HepG2 (cell line): ENCODE data around the gene BRAT1.

ENCODE experiments used
- ATF1 ChIP-seq: IDR thresholded peaks from 2 replicates; pipeline ENCODE4 v1.6.1; 2016; ENCODE audit warnings: mild to moderate bottlenecking, control low read depth
- CEBPB ChIP-seq: IDR thresholded peaks from 2 replicates; pipeline ENCODE4 v1.6.1; 2011; ENCODE audit warnings: low read depth, low read length, improper control_type of control experiment, borderline replicate concordance
- FOSL1 ChIP-seq: sonication (generic); formaldehyde crosslinking; IDR thresholded peaks from 2 replicates; pipeline ENCODE4 v1.9.0; 2021; ENCODE audit warnings: missing genetic modification reagents, borderline replicate concordance
- GABPA ChIP-seq, 2 experiments: IDR thresholded peaks; 2 replicates each; pipeline ENCODE4 v1.6.1; 2011 to 2016; ENCODE audit warnings: low read depth in 2 of 2, low read length in 1 of 2, missing biosample characterization in 1 of 2, missing genetic modification characterization in 1 of 2
- NFKB2 ChIP-seq: sonication (generic); formaldehyde crosslinking; IDR thresholded peaks from 2 replicates; pipeline ENCODE4 v1.4.0; 2020; ENCODE audit warnings: missing genetic modification reagents, borderline replicate concordance
- NONO ChIP-seq, 2 experiments: fragments of 450-650 bp in 1 of 2; sonication (generic) in 1 of 2; formaldehyde crosslinking in 1 of 2; IDR thresholded peaks in 1 of 2; conservative IDR thresholded peaks in 1 of 2; 2 replicates each; pipeline versions ENCODE4 v1.6.1 to v1.8.0; 2017 to 2022; ENCODE audit warnings: mild to moderate bottlenecking in 1 of 2, missing genetic modification reagents in 1 of 2, moderate library complexity in 1 of 2
- ZNF24 ChIP-seq: fragments of 450-650 bp; IDR thresholded peaks from 2 replicates; pipeline ENCODE4 v1.6.1; 2017; ENCODE audit warnings: antibody characterized with exemption, mild to moderate bottlenecking
- ZZZ3 ChIP-seq: sonication (generic); formaldehyde crosslinking; IDR thresholded peaks from 2 replicates; pipeline ENCODE4 v1.4.0; 2020; ENCODE audit warnings: missing genetic modification reagents, mild to moderate bottlenecking, borderline replicate concordance
- TF ChIP-seq, protein P1 (sequence below), 2 experiments: IDR thresholded peaks; 2 replicates each; pipeline ENCODE4 v1.6.1; 2011 to 2012; ENCODE audit warnings: low read length in 2 of 2, borderline replicate concordance in 1 of 2, low read depth in 1 of 2, mild to moderate bottlenecking in 1 of 2, moderate library complexity in 1 of 2
- TF ChIP-seq, protein P2 (sequence below): sonication (generic); formaldehyde crosslinking; IDR thresholded peaks from 2 replicates; pipeline ENCODE4 v1.5.0; 2020; ENCODE audit warnings: mild to moderate bottlenecking, missing genetic modification reagents, moderate library complexity

DNA sequence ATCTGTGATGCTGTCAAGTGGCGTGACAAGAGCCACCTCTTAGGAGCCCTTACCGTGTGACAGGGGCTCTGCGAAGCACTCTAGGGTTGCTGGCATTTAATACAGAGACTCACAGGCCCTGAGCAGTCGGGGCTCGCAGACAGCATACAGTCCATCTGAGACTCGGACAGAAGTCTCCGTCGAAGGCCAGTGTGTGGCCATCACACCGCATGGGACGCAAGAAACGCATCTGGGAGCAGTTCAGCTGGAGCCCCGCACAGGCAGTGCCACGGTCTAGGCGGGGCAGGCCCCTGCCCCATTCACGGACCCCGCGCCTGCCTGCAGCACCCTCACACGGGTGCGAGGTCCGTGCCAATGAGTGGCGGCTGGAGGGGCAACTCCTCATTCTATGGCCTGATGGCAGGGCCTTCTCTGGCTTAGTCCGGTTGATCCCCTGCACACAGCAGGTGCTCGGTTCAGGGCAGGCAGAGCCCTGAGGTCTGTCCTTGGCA is 37.1 kb upstream of the BRAT1 start:
- TF ChIP-seq FOSL1 (CRISPR knock-in tag), result no peak
- TF ChIP-seq GABPA (IDR thresholded peaks at IDR 0.05; ENCODE audit: low read depth, low read length), result no peak
- no peak for TF ChIP-seq GABPA (CRISPR knock-in tag; IDR thresholded peaks at IDR 0.05; ENCODE audit: low read depth)
- no peak for TF ChIP-seq ZZZ3 (CRISPR knock-in tag)
- no peak for TF ChIP-seq CEBPB
- TF ChIP-seq NONO (IDR thresholded peaks at IDR 0.05), result no peak
- no peak for TF ChIP-seq NONO (CRISPR knock-in tag; conservative IDR thresholded peaks at IDR 0.05)
- no peak for TF ChIP-seq ATF1 (CRISPR knock-in tag)
- TF ChIP-seq NFKB2, result no peak
- TF ChIP-seq, protein P1, sequence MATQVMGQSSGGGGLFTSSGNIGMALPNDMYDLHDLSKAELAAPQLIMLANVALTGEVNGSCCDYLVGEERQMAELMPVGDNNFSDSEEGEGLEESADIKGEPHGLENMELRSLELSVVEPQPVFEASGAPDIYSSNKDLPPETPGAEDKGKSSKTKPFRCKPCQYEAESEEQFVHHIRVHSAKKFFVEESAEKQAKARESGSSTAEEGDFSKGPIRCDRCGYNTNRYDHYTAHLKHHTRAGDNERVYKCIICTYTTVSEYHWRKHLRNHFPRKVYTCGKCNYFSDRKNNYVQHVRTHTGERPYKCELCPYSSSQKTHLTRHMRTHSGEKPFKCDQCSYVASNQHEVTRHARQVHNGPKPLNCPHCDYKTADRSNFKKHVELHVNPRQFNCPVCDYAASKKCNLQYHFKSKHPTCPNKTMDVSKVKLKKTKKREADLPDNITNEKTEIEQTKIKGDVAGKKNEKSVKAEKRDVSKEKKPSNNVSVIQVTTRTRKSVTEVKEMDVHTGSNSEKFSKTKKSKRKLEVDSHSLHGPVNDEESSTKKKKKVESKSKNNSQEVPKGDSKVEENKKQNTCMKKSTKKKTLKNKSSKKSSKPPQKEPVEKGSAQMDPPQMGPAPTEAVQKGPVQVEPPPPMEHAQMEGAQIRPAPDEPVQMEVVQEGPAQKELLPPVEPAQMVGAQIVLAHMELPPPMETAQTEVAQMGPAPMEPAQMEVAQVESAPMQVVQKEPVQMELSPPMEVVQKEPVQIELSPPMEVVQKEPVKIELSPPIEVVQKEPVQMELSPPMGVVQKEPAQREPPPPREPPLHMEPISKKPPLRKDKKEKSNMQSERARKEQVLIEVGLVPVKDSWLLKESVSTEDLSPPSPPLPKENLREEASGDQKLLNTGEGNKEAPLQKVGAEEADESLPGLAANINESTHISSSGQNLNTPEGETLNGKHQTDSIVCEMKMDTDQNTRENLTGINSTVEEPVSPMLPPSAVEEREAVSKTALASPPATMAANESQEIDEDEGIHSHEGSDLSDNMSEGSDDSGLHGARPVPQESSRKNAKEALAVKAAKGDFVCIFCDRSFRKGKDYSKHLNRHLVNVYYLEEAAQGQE (IDR thresholded peaks at IDR 0.05; ENCODE audit: borderline replicate concordance in 1 of 2, low read depth in 1 of 2, low read length in 2 of 2), result no peak
- TF ChIP-seq, protein P2, sequence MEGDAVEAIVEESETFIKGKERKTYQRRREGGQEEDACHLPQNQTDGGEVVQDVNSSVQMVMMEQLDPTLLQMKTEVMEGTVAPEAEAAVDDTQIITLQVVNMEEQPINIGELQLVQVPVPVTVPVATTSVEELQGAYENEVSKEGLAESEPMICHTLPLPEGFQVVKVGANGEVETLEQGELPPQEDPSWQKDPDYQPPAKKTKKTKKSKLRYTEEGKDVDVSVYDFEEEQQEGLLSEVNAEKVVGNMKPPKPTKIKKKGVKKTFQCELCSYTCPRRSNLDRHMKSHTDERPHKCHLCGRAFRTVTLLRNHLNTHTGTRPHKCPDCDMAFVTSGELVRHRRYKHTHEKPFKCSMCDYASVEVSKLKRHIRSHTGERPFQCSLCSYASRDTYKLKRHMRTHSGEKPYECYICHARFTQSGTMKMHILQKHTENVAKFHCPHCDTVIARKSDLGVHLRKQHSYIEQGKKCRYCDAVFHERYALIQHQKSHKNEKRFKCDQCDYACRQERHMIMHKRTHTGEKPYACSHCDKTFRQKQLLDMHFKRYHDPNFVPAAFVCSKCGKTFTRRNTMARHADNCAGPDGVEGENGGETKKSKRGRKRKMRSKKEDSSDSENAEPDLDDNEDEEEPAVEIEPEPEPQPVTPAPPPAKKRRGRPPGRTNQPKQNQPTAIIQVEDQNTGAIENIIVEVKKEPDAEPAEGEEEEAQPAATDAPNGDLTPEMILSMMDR (CRISPR knock-in tag), result no peak
- TF ChIP-seq ZNF24, result no peak
